ENCODE results near the gene GCHFR. TPM values are rescaled to one million over a fixed set of nuclear protein-coding genes. Genes with fewer than 3 reads are reported as not detected.

The GCHFR gene
- total RNA-seq, 2 experiments from 2014 or later: 32.0 to 32.9 TPM

- ChIA-PET POLR2A (interaction anchor here (0.6 kb wide), 1 partner anchor 146 kb away, joined by 4 read pairs; no protein-coding TSS in a partner anchor), CTCF (interaction anchor here (0.7 to 1.6 kb wide), 2 partner anchors 20 to 69 kb away, joined by 3 to 4 read pairs; no protein-coding TSS in a partner anchor)
Measured at GRCh38 chr15:40747685-40748631, 15.9 kb upstream of the GCHFR start.

GRCh38 chr15:40749151-40749630 is 14.7 kb upstream of the GCHFR start:
- ChIA-PET CTCF (no interaction called here), POLR2A (no interaction called here)

- ChIA-PET CTCF (no interaction called here), POLR2A (interaction anchor here (0.6 to 1.0 kb wide), 2 partner anchors 14 to 26 kb away, joined by 3 read pairs; no protein-coding TSS in a partner anchor)
Measured at GRCh38 chr15:40750885-40751284, 13.0 kb upstream of the GCHFR start.

DNA sequence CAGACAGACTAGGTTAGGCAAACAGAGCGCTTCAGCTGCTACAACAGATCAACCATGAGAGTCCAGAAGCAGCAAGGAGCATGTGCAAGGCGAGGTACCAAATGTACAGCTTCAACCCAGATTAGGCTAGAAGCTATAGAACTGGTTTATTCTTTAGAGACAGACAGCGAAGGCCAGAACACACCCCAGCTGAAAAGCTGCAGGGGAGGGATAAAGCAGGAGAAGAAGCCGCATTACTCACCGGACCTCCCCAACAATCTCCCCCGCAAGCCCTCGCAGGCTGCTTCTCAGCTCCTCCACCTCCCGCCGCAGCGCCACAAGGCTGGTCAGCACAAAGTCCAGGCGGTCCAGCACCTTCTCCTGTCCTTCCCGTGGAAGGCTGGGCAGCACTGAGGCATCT is 12.1 kb upstream of the GCHFR start:
- ChIA-PET POLR2A (no interaction called here), CTCF (interaction anchor here (1.0 kb wide), 1 partner anchor 31 kb away, joined by 4 read pairs; no protein-coding TSS in a partner anchor)

DNA sequence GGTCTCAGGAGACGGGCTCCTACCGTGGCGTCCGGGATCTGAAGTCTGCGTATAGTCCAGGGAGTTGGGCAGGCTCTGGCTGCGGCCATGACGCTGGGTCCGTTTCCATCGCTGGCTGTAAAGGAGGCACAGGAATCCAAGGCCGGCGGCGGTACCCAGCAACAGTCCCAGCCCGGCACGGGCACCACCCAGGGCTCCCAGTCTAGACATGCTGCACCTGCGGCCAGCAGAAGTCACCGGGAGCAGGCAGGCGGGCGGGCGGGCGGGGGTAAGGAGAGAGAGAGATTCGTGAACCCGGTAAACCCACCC is 9.3 kb upstream of the GCHFR start:
- ChIA-PET CTCF (interaction anchor here (0.7 kb wide), 1 partner anchor 28 kb away, joined by 3 read pairs; no protein-coding TSS in a partner anchor), POLR2A (interaction anchor here (0.7 kb wide), 1 partner anchor 61 kb away, joined by 4 read pairs; no protein-coding TSS in a partner anchor)

DNA sequence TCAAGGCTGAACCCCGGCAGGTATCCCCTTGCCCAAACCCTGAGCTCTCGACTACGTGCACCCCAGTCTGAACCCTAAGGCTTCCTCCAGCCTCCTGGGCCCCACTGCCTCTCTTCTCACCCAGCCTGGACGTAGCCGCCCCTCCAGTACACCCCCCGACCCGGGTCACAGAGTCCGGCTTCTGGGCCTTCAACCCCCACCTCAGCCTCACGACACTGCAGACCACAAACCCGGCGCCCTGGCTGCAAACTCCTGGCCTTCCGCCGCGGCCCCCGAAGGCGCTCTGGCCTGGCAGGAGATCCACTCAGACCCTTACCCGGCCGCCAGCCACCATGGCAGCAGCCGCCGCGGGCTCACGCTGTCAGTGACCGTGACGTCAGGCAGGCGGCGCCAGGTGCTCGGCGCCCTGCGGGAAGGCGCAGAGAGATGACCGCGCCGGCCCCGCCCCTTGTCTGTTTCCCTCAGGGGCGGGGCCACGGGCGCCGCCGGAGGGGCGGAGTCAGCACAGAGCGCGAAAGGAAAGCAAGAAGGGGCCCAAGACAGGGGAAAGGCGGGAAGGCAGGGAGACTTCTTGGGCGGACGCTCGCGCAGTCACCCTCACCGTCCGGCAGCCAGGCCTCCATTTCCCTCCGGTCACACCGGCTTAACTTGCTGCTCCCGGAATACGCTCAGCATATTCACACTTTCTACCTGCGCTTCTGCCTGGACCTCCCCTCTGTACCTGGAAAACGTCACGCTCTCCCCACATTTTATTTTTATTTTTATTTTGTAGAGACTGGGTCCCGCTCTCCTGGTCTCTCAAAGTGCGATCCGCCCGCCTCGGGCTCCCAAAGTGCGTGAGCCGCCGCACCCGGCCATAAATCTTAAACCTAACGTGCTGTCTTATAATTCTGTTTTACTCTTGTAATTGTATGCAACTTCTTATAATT is 8.7 kb upstream of the GCHFR start, which contains the start of gene RMDN3:
Gene RMDN3 (minus strand): TSS at position 372 of the 929 bp plus-strand sequence. CDS start 471 bp downstream, outside the sequence.
- CTCF ChIA-PET: interaction anchor here (0.7 kb wide), 1 partner anchor 27 kb away, joined by 3 read pairs; no protein-coding TSS in a partner anchor
- POLR2A ChIA-PET: no interaction called here

DNA sequence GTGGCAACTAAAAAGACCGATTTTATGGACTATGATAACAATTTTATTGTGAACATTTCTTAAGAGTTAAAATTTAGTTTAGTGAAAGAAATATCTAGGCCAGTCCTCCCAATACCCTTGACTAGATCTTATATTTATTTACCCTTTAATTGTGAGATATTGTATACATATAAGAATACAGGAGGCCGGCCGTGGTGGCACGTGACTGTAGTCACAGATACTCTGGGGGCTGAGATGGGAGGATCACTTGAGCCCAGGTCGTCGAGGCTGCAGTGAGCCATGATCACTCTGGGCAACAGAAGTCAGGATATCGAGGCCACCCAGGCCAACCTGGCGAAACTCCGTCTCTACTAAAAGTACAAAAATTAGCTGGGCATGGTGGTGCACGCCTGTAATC is 8.1 kb upstream of the GCHFR start:
- ChIA-PET CTCF (no interaction called here), POLR2A (interaction anchor here (1.0 kb wide), 1 partner anchor 11 kb away, joined by 4 read pairs; no protein-coding TSS in a partner anchor)

- ChIA-PET POLR2A (interaction anchor here (0.6 to 1.0 kb wide), 2 partner anchors 13 to 69 kb away, joined by 3 to 4 read pairs; no protein-coding TSS in a partner anchor), CTCF (no interaction called here)
Measured at GRCh38 chr15:40756938-40757337, 6.9 kb upstream of the GCHFR start.

DNA sequence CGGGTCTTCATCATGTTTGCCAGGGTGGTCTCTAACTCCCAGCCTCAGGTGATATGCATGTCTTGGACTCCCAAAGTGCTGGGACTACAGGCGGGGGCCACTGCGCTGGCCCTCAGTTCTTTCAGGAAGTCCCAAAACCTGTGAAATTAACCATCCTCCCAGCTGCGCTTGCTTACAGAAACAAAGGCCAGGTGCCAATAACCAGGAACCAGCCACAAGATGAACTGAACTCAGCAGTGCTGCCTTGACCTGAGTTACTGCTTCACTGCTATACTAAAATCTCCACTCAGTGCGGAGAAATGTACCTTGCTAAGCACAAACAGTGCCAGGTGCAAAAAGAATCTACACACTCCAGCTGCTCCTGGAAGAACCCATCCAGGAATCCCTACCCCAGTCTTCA is 3.9 kb upstream of the GCHFR start:
- POLR2A ChIA-PET: no interaction called here
- CTCF ChIA-PET: interaction anchor here (1.1 kb wide), 1 partner anchor 23 kb away, joined by 3 read pairs; no protein-coding TSS in a partner anchor

GRCh38 chr15:40762919-40763800 is 708 bp upstream of the GCHFR start:
- POLR2A ChIA-PET: interaction anchor here (0.7 to 3.5 kb wide), 5 partner anchors 19 to 68 kb away, joined by 3 to 20 read pairs (median 4); partner anchors contain the start of genes DNAJC17, RAD51 and ZFYVE19
- CTCF ChIA-PET: interaction anchor here (0.9 to 3.5 kb wide), 3 partner anchors 19 to 194 kb away, joined by 3 to 10 read pairs (median 4); partner anchors contain the start of gene RPUSD2

GRCh38 chr15:40764629-40765103 is 798 bp downstream of the GCHFR start:
- CTCF ChIA-PET: interaction anchor here (1.2 to 3.5 kb wide), 7 partner anchors 10 to 195 kb away, joined by 3 to 10 read pairs (median 4); partner anchors contain the start of genes RPUSD2 and VPS18
- POLR2A ChIA-PET: interaction anchor here (0.7 to 3.5 kb wide), 5 partner anchors 14 to 143 kb away, joined by 3 to 20 read pairs (median 3); partner anchors contain the start of gene RAD51

DNA sequence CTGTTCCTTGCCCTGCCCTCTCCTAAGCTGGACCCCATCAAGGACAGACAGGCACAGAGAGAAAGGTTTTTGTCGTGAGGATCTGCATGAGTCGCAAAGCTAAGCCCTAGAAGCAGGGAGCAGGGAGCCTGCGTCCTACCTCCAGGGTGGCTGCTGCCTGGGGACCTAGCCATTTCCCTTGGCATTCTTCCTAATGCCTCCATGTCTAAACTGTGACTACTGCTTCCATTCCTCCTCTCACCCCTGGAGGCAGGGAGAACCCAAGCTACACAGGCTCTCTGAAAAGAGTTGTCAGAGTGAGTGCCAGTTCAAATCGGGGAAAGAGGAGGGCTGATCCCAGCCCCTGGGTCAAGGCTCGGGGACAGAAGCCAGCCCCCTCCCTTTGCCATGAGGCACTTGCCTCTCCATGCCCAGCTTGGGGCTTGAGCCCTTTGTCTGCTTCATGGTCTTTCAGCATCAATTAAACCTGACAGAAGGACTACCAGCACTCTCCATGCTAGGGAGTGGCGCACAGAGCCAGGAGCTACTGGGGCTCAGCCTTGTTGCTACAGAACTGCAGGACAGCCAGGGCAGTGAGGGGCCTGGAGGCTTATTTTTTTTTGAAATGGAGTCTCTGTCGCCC is 2.4 kb downstream of the GCHFR start:
- ChIA-PET CTCF (interaction anchor here (1.2 to 3.5 kb wide), 4 partner anchors 10 to 177 kb away, joined by 3 to 10 read pairs (median 5); no protein-coding TSS in a partner anchor), POLR2A (interaction anchor here (1.7 to 3.5 kb wide), 2 partner anchors 16 to 71 kb away, joined by 3 to 20 read pairs; partner anchors contain the start of gene RAD51)

DNA sequence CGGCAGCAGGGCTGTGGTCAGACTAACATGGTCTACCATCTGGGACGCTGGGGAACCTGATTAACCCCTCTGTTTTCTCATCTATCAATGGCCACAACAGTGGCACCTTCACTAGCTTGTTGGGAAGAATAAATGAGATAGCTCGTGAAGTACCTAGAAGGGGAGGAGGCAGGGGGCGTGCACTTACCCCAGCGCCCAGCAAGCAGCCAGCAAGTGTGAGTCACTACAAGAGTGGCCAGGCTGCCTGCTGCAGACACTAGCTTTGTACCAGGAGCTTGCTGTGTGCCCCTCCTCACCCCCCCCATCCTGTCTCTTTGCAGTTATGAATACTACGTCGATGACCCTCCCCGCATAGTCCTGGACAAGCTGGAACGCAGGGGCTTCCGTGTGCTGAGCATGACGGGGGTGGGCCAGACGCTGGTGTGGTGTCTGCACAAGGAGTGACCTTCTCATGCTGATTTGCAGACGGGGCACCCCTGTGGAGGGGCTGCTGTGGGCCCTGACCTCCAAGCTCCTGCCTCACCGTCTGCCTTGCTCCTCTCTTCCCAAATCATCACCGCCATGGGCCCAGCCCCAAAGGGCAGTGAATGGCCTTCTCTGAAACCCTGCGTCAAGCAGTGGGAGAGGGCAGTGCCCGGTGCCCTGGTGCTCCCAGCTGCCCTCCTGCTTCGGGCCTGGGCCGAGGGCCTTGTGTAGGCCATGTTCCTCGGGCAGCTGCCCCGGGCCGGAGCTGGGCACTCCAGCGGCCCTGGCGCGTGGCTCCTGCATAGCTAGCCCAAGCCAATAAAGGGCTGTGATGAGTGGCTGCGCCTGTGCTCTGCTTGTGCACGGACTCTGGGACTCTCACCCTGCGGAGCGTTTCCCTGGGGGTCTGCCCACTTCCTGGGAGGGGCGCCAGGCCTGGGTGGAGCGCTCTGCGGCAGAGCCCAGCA is 3.3 kb downstream of the GCHFR start:
- ChIA-PET POLR2A (interaction anchor here (3.5 kb wide), 1 partner anchor 72 kb away, joined by 20 read pairs; the partner anchor contains the start of gene RAD51), CTCF (interaction anchor here (0.9 to 3.5 kb wide), 2 partner anchors 15 to 19 kb away, joined by 3 to 10 read pairs; no protein-coding TSS in a partner anchor)

DNA sequence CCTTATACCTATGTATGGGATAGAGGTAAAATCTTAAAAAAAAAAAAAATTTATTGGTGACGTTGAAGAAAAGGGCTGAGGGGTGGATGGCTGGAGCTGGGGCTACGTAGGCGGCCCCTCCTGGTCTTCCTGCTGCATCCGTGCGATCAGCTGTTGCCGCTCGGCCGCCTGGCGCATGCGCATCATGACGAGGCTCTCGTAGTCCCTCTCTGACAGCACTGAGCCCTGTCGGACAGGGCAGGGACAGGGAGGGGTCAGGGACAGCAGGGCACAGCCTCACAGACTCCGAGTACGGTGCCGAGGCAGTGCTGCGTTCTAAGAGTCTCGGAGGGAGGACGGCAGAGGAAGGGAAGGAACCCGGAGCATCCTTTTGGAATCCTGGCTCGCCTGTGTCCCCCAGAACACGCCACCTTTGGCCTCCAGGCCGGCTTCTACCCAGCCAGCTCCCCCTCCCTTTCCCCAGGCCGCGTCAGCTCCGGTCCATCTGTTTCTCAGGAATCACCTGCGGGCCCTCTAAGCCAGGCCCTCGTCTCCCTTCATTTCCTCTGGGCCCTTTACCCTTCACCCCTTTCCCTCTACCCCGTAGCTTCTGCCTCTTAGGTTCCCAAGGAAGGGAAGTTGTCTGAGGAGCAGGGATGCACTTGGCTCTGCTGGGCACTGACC is 4.1 kb downstream of the GCHFR start:
- ChIA-PET CTCF (interaction anchor here (0.9 to 1.5 kb wide), 2 partner anchors 14 to 20 kb away, joined by 3 to 9 read pairs; no protein-coding TSS in a partner anchor), POLR2A (interaction anchor here (0.6 kb wide), 1 partner anchor 10 kb away, joined by 3 read pairs; no protein-coding TSS in a partner anchor)
